Uterus (tissue), 4 donors: ENCODE measurements around the gene CEBPA. TPM values are rescaled to one million over a fixed set of nuclear protein-coding genes. Genes with fewer than 3 reads are reported as not detected.

Experiments
- DNase-seq, 2 donors: peaks; one replicate each; pipeline ENCODE4 v3.0.0-alpha.2; 2019 to 2020
- H3K27ac ChIP-seq, 2 donors: fragments of 200-600 bp; sonication (generic); 1 replicate in 1 of 2; 2 replicates in 1 of 2; pipeline ENCODE4 v1.5.1; 2016 to 2018
- H3K27me3 ChIP-seq, 2 donors: fragments of 200-600 bp; sonication (generic); one replicate each; pipeline ENCODE4 v1.5.1; 2018 to 2019; ENCODE audit warnings: control low read depth in 1 of 2
- H3K36me3 ChIP-seq, 2 donors: fragments of 200-600 bp; sonication (generic); one replicate each; pipeline ENCODE4 v1.5.1; 2019; ENCODE audit warnings: control low read depth in 1 of 2
- H3K4me1 ChIP-seq, 2 donors: fragments of 200-600 bp; sonication (generic); one replicate each; pipeline ENCODE4 v1.5.1; 2018 to 2019; ENCODE audit warnings: control low read depth in 1 of 2
- H3K4me3 ChIP-seq, 2 donors: fragments of 200-600 bp; sonication (generic); 1 replicate in 1 of 2; 2 replicates in 1 of 2; pipeline ENCODE4 v1.5.1; 2018 to 2019; ENCODE audit warnings: mild to moderate bottlenecking in 1 of 2
- H3K9me3 ChIP-seq, 2 donors: fragments of 200-600 bp; sonication (generic); one replicate each; pipeline ENCODE4 v1.5.1; 2019; ENCODE audit warnings: control low read depth in 1 of 2
- POLR2A ChIP-seq, 2 donors: fragments of 450-650 bp; IDR thresholded peaks; one replicate each; pipeline ENCODE4 v1.6.1; 2016; ENCODE audit warnings: antibody characterized with exemption in 2 of 2, mild to moderate bottlenecking in 1 of 2, moderate library complexity in 1 of 2
- intact Hi-C: fragments of 100-400 bp; cut with DNase I; formaldehyde crosslinking; loops from one replicate; pipeline ENCODE4 v1.15.1; 2023; ENCODE audit warnings: low total_unique reads
- total RNA-seq, 4 donors: library from RNA; depleted of rRNA in 3 of 4; stranded (reverse); fragments of >200 nt in 3 of 4; gene quantifications; one replicate each; pipeline versions ENCODE4 v1.1.0 to v1.2.4, GENCODE V29; 2014 to 2023
- TF ChIP-seq, protein P1 (sequence below), 4 experiments: fragments of 200-600 bp in 2 of 4; fragments of 450-650 bp in 2 of 4; sonication (generic) in 2 of 4; IDR thresholded peaks; one replicate each; pipeline ENCODE4 v1.5.1; 2016 to 2019; ENCODE audit warnings: antibody characterized with exemption in 4 of 4, mild to moderate bottlenecking in 2 of 4, moderate library complexity in 1 of 4
- donor health status: DM: yes; HTN: yes; CAD: no.

CEBPA gene
- total RNA-seq, 4 donors from 2014 or later = 1.3 to 9.1 (median 5.0) TPM

DNA sequence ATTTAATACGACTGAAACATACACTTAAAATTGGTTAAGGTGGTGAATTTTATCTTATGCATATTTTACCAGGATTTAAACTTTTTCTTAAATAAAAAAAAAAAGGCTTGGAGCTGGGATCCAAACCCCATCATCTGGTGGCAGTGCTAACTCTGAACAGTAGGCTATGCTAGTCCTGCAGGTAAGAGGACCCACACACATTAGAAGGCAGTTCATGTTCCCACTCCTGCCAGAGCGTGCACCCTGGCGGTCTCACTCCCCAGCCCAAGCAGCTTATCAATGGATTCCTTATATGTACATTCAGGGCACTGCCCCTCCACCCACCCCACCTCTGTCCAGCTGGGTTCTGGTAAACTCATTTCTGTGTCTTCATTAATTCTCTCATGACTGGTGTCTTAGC lies 31.3 kb upstream of the CEBPA start:
- intact Hi-C loops = no loop called here
- Histone ChIP-seq H3K36me3 (no peaks in the 10 kb centered on the region), H3K9me3 (no peaks in the 10 kb centered on the region), H3K4me3 (no peak overlapping the region), H3K4me1 (no peaks in the 10 kb centered on the region), H3K27ac (no peak overlapping the region), H3K27me3 (no peaks in the 10 kb centered on the region)
- TF ChIP-seq, protein P1, sequence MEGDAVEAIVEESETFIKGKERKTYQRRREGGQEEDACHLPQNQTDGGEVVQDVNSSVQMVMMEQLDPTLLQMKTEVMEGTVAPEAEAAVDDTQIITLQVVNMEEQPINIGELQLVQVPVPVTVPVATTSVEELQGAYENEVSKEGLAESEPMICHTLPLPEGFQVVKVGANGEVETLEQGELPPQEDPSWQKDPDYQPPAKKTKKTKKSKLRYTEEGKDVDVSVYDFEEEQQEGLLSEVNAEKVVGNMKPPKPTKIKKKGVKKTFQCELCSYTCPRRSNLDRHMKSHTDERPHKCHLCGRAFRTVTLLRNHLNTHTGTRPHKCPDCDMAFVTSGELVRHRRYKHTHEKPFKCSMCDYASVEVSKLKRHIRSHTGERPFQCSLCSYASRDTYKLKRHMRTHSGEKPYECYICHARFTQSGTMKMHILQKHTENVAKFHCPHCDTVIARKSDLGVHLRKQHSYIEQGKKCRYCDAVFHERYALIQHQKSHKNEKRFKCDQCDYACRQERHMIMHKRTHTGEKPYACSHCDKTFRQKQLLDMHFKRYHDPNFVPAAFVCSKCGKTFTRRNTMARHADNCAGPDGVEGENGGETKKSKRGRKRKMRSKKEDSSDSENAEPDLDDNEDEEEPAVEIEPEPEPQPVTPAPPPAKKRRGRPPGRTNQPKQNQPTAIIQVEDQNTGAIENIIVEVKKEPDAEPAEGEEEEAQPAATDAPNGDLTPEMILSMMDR (IDR thresholded peaks at IDR 0.05) = no peak
- no peak for TF ChIP-seq POLR2A (IDR thresholded peaks at IDR 0.05)
- no peak for DNase-seq

- Histone ChIP-seq H3K27me3 (no peaks in the 10 kb centered on the region), H3K36me3 (no peaks in the 10 kb centered on the region), H3K4me1 (no peaks in the 10 kb centered on the region), H3K4me3 (no peak overlapping the region), H3K9me3 (no peaks in the 10 kb centered on the region), H3K27ac (no peak overlapping the region)
- intact Hi-C loops = no loop called here
- DNase-seq = no peak
- no peak for TF ChIP-seq POLR2A (IDR thresholded peaks at IDR 0.05)
- TF ChIP-seq, protein P1 (IDR thresholded peaks at IDR 0.05) = no peak
Observed at GRCh38 chr19:33333151-33333550, 30.8 kb upstream of the CEBPA start.

- Histone ChIP-seq H3K4me1 (no peaks in the 10 kb centered on the region), H3K4me3 (no peak overlapping the region), H3K27me3 (no peaks in the 10 kb centered on the region), H3K36me3 (no peaks in the 10 kb centered on the region), H3K9me3 (no peaks in the 10 kb centered on the region), H3K27ac (no peak overlapping the region)
- intact Hi-C loops = no loop called here
- TF ChIP-seq, protein P1 (IDR thresholded peaks at IDR 0.05) = no peak
- no peak for DNase-seq
Observed at GRCh38 chr19:33332248-33332647, 29.9 kb upstream of the CEBPA start.

GRCh38 chr19:33329736-33330135 lies 27.4 kb upstream of the CEBPA start:
- H3K36me3 ChIP-seq = no peaks in the 10 kb centered on the region
- no peak for TF ChIP-seq POLR2A (IDR thresholded peaks at IDR 0.05)
- TF ChIP-seq, protein P1 (IDR thresholded peaks at IDR 0.05) = no peak
- no peak for DNase-seq

GRCh38 chr19:33329060-33329459 lies 26.7 kb upstream of the CEBPA start:
- TF ChIP-seq POLR2A (IDR thresholded peaks at IDR 0.05) = no peak
- DNase-seq = no peak
- H3K9me3 ChIP-seq = peaks cover 0 to 6% of the 10 kb centered on the region in 2 donors
- H3K27ac ChIP-seq = no peak overlapping the region
- intact Hi-C loops = no loop called here
- H3K36me3 ChIP-seq = no peaks in the 10 kb centered on the region
- H3K4me1 ChIP-seq = no peaks in the 10 kb centered on the region
- H3K4me3 ChIP-seq = no peak overlapping the region
- no peaks in the 10 kb centered on the region for H3K27me3 ChIP-seq

More at GRCh38 chr19:33329736-33330135, 27.4 kb upstream of the CEBPA start:
- no peaks in the 10 kb centered on the region for H3K27me3 ChIP-seq
- H3K4me3 ChIP-seq = no peak overlapping the region
- H3K27ac ChIP-seq = no peak overlapping the region
- H3K4me1 ChIP-seq = no peaks in the 10 kb centered on the region
- H3K9me3 ChIP-seq = peaks cover 0 to 6% of the 10 kb centered on the region in 2 donors
- intact Hi-C loops = no loop called here

DNA sequence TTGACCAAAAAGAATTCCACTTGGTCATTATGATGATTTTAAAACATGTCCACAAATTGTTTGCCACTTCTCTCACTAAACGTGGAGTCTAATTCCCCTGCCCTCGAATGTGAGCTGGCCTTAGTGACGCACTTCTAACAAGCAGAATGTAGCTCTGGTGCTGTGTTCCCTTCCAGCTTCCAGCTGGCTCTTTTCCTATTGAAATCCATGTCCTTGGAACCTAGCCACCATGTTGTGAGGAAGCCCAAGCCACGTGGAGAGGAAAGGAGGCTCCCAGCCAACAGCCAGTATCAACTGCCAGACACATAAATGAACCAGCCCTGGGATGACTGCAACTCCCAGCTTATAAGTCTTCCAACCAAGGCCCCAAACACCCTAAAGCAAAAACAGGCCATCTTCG lies 23.6 kb upstream of the CEBPA start:
- no peaks in the 10 kb centered on the region for H3K27me3 ChIP-seq
- H3K4me1 ChIP-seq = no peaks in the 10 kb centered on the region
- intact Hi-C loops = no loop called here
- H3K36me3 ChIP-seq = no peaks in the 10 kb centered on the region
- peak; percentile 27 to 66 for DNase-seq
- H3K4me3 ChIP-seq = no peak overlapping the region
- peaks cover 0 to 6% of the 10 kb centered on the region in 2 donors for H3K9me3 ChIP-seq
- TF ChIP-seq, protein P1 (IDR thresholded peaks at IDR 0.05) = no peak
- no peak for TF ChIP-seq POLR2A (IDR thresholded peaks at IDR 0.05)
- H3K27ac ChIP-seq = no peak overlapping the region
